Central memory CD8-positive, alpha-beta T cell (primary cell): ENCODE measurements around the gene SERPINI1.
A peak's percentile ranks its signal among the peaks of the same experiment; 100 is the strongest.
"Not testable (repeated sequence)": the region's sequence is repeated elsewhere in the genome, so short reads cannot be mapped to it uniquely, and the experiment has no call there.

ENCODE experiments used
- ATAC-seq: fragments of 150-1000 bp; cut with Tn5 transposase; replicated peaks from 2 replicates; pipeline ENCODE4 v1.10.0; 2022; ENCODE audit warnings: mild to moderate bottlenecking, moderate FRiP score, moderate number of reproducible peaks; ENCODE audit not compliant: poor library complexity, severe bottlenecking; ENCODE audit errors: extremely low read depth
- DNase-seq, 2 donors: peaks; one replicate each; pipeline ENCODE4 v3.0.0; 2021; ENCODE audit warnings: low spot score in 2 of 2
- H3K27ac Mint-ChIP-seq: one replicate; pipeline ENCODE4 v1.8.0; 2022; ENCODE audit warnings: low read depth, mild to moderate bottlenecking, moderate library complexity, mixed read lengths
- H3K27me3 Mint-ChIP-seq: one replicate; pipeline ENCODE4 v1.8.0; 2022; ENCODE audit warnings: mixed read lengths
- H3K36me3 Mint-ChIP-seq: one replicate; pipeline ENCODE4 v1.8.0; 2022; ENCODE audit warnings: mild to moderate bottlenecking, moderate library complexity, mixed read lengths; ENCODE audit not compliant: insufficient read depth
- H3K4me1 Mint-ChIP-seq: one replicate; pipeline ENCODE4 v1.8.0; 2022; ENCODE audit warnings: mixed read lengths
- H3K4me3 Mint-ChIP-seq: one replicate; pipeline ENCODE4 v1.8.0; 2022; ENCODE audit warnings: mild to moderate bottlenecking, moderate library complexity, mixed read lengths
- H3K9me3 Mint-ChIP-seq: one replicate; pipeline ENCODE4 v1.8.0; 2022; ENCODE audit warnings: mixed read lengths

Gene SERPINI1

DNA sequence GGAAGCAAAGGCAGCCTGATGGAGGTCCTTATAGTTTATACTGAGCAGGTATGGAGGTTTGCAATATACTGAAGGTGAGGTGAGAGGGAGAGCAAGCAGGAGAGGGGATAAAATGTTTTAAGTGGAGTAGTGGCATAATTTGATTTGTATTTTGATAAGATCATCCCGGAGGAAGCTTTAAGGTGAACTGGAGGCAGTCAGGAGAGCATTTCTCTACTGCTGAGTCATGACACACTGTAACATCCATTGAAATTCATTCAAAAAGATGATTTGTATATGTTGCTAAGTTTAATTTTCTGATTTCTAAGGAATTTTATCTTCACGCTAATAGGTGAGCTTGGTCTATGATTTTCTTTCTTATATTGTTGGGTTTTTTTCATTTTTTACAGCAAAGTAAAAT is 81.4 kb downstream of the SERPINI1 start:
- Mint-ChIP-seq H3K4me3 (no peak overlapping the region), H3K4me1 (no peaks in the 10 kb centered on the region), H3K27me3 (no peaks in the 10 kb centered on the region), H3K36me3 (peaks cover 1% of the 10 kb centered on the region), H3K27ac (no peak overlapping the region), H3K9me3 (no peaks in the 10 kb centered on the region)
- ATAC-seq (no peak), DNase-seq (no peak)

DNA sequence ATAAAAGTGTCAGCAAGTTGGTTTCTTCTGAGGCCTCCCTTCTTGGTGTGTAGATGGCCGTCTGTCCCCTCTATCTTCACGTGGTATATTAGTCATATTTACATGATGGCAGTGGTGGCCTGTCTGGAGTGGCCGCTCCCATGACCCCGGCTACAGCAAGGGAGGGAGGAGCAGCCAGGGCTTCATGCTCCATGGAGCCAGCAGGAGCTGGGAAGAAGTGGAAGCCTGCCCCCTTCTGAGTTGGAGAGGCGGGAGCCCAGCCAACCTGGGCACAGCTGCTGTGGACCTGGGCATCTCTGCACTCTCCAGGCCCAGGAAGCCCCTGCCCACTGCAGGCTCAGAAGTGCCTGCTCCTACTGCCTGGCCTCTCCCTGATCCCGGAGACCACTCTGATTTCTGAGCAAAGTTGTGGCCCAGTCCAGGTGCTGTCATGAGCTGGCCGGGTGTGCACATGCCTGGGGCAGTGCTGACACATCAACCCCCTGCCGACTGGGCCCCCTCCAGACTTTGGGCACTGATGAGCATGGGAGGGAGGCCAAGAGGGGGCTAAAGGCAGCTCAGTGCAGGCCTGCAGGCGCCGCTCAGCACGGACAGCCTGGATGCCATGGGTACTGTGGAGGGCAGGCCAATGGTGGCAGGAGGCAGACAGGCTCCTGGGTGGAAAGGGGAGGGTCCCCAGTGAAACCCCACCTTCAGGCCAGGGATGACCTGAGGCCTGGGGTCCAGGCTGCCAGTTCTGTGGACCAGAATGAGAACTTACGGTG is 84.8 kb downstream of the SERPINI1 start:
- ATAC-seq: peak; percentile 10
- Mint-ChIP-seq H3K9me3 (no peaks in the 10 kb centered on the region), H3K36me3 (peaks cover 1% of the 10 kb centered on the region), H3K4me1 (no peaks in the 10 kb centered on the region), H3K27ac (no peak overlapping the region), H3K27me3 (no peaks in the 10 kb centered on the region), H3K4me3 (no peak overlapping the region)
- DNase-seq: no peak

GRCh38 chr3:167821248-167821805 is 85.8 kb downstream of the SERPINI1 start:
- H3K4me1 Mint-ChIP-seq: no peaks in the 10 kb centered on the region
- ATAC-seq: no peak

DNA sequence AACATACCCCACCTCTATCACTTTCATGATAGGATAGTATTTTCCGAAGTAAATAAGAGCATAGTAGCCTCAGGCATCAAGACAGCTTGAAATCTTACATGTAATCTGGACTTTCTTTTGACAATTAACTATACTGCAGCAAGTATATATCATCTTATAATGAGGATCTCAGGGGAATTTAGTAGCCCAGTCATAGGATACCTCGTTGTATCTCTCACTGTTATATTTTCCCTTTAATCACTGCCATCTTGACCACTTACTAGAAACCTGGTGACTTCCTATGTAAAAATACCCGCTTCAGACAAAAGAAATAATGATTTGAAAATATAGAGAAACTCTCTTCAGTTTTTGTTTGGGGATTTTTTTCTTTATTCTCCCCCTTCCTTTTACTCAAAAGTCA is 88.2 kb downstream of the SERPINI1 start:
- DNase-seq (no peak), ATAC-seq (no peak)
- no peak overlapping the region for H3K27ac Mint-ChIP-seq
- no peaks in the 10 kb centered on the region for H3K27me3 Mint-ChIP-seq
- H3K9me3 Mint-ChIP-seq: no peaks in the 10 kb centered on the region
- H3K4me3 Mint-ChIP-seq: no peak overlapping the region
- H3K4me1 Mint-ChIP-seq: no peaks in the 10 kb centered on the region
- H3K36me3 Mint-ChIP-seq: no peaks in the 10 kb centered on the region

More at GRCh38 chr3:167821248-167821805, 85.8 kb downstream of the SERPINI1 start:
- Mint-ChIP-seq H3K36me3 (peaks cover 1% of the 10 kb centered on the region), H3K27me3 (no peaks in the 10 kb centered on the region), H3K4me3 (no peak overlapping the region), H3K27ac (no peak overlapping the region), H3K9me3 (no peaks in the 10 kb centered on the region)
- no peak for DNase-seq

GRCh38 chr3:167827588-167827987 is 92.1 kb downstream of the SERPINI1 start:
- H3K36me3 Mint-ChIP-seq, H3K4me3 Mint-ChIP-seq, H3K27me3 Mint-ChIP-seq, H3K4me1 Mint-ChIP-seq, ATAC-seq, DNase-seq, H3K9me3 Mint-ChIP-seq, H3K27ac Mint-ChIP-seq: not testable (repeated sequence)

DNA sequence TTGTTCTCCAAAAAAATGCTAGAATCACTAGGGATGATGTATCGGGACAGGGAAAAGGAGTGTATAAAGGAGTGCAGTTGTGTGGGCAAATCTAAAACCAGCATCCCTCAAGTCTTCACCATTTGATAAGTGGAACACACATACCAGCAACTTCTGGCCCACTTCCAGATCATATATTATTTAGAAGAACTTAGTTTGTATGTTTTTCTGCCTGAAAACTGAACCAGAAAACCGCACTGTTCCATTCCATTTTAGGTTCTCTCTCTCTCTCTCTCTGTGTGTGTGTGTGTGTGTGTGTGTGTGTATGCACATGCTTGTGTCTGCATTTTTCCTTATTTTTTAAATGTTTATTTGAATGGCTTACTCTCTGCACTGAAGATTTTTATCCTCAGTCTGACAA is 93.5 kb downstream of the SERPINI1 start:
- DNase-seq (no peak), ATAC-seq (no peak)
- H3K4me3 Mint-ChIP-seq: no peak overlapping the region
- H3K4me1 Mint-ChIP-seq: no peaks in the 10 kb centered on the region
- H3K27me3 Mint-ChIP-seq: no peaks in the 10 kb centered on the region
- H3K36me3 Mint-ChIP-seq: no peaks in the 10 kb centered on the region
- no peaks in the 10 kb centered on the region for H3K9me3 Mint-ChIP-seq
- no peak overlapping the region for H3K27ac Mint-ChIP-seq

GRCh38 chr3:167830007-167830406 is 94.5 kb downstream of the SERPINI1 start:
- DNase-seq: no peak
- H3K9me3 Mint-ChIP-seq: no peaks in the 10 kb centered on the region
- no peak for ATAC-seq
- H3K36me3 Mint-ChIP-seq: no peaks in the 10 kb centered on the region
- no peak overlapping the region for H3K27ac Mint-ChIP-seq
- no peaks in the 10 kb centered on the region for H3K4me1 Mint-ChIP-seq
- no peak overlapping the region for H3K4me3 Mint-ChIP-seq
- no peaks in the 10 kb centered on the region for H3K27me3 Mint-ChIP-seq

GRCh38 chr3:167835359-167835758 is 99.8 kb downstream of the SERPINI1 start:
- DNase-seq (no peak), ATAC-seq (no peak)

GRCh38 chr3:167835953-167836352 is 100.4 kb downstream of the SERPINI1 start:
- ATAC-seq (no peak), DNase-seq (no peak)
- no peaks in the 10 kb centered on the region for H3K27me3 Mint-ChIP-seq
- no peak overlapping the region for H3K4me3 Mint-ChIP-seq
- H3K36me3 Mint-ChIP-seq: no peaks in the 10 kb centered on the region
- no peak overlapping the region for H3K27ac Mint-ChIP-seq
- no peaks in the 10 kb centered on the region for H3K4me1 Mint-ChIP-seq
- no peaks in the 10 kb centered on the region for H3K9me3 Mint-ChIP-seq

More at GRCh38 chr3:167835359-167835758, 99.8 kb downstream of the SERPINI1 start:
- Mint-ChIP-seq H3K4me3 (no peak overlapping the region), H3K36me3 (no peaks in the 10 kb centered on the region), H3K27me3 (no peaks in the 10 kb centered on the region), H3K4me1 (no peaks in the 10 kb centered on the region), H3K9me3 (no peaks in the 10 kb centered on the region), H3K27ac (no peak overlapping the region)

DNA sequence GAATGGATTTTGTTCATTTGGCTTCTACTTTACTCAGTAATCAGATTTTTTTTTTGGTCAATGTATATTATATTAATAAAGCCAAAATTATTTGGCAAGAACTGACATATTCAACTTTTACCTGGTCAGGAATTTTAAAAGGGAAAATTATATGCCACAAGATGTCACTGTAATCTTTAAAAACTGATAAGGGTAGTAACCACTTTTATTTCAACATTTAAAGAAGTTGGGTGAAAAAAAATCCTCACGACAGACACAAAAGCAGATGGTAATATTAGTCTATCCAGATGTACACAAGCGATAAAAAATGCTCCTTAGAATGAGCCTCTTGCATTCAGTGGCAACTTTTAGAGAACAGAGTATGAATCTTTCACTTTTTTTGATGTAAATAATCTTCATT is 101.9 kb downstream of the SERPINI1 start:
- no peak for DNase-seq

GRCh38 chr3:167839460-167840134 is 104.1 kb downstream of the SERPINI1 start:
- Mint-ChIP-seq H3K4me3 (no peak overlapping the region), H3K9me3 (no peaks in the 10 kb centered on the region), H3K27ac (no peak overlapping the region), H3K4me1 (no peaks in the 10 kb centered on the region), H3K36me3 (no peaks in the 10 kb centered on the region), H3K27me3 (no peaks in the 10 kb centered on the region)
- no peak for ATAC-seq
- no peak for DNase-seq

More for the DNA sequence above, 101.9 kb downstream of the SERPINI1 start:
- H3K27ac Mint-ChIP-seq: no peak overlapping the region
- H3K4me3 Mint-ChIP-seq: no peak overlapping the region
- ATAC-seq: no peak
- H3K4me1 Mint-ChIP-seq: no peaks in the 10 kb centered on the region
- no peaks in the 10 kb centered on the region for H3K9me3 Mint-ChIP-seq
- no peaks in the 10 kb centered on the region for H3K27me3 Mint-ChIP-seq
- H3K36me3 Mint-ChIP-seq: no peaks in the 10 kb centered on the region

DNA sequence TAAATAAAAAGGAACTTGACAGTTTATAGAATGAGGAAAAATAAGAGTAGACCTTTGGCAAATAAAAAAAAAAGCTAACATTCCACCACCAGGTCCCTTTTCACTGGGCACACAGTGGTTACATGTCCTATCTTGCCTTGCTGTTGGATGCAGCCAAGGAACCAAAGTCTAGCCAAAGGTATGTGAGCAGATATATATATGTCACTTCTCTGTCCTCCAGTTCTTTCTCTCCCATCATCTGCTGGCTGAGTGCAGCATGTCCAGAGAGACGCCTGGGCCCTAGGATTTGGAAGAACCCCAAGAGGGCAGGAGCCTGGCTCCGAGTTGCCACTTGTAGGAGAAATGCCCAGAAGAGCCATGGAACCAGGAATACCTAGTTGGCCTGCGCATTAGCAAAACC is 104.7 kb downstream of the SERPINI1 start:
- no peaks in the 10 kb centered on the region for H3K9me3 Mint-ChIP-seq
- H3K4me3 Mint-ChIP-seq: no peak overlapping the region
- H3K36me3 Mint-ChIP-seq: no peaks in the 10 kb centered on the region
- no peaks in the 10 kb centered on the region for H3K4me1 Mint-ChIP-seq
- DNase-seq (no peak), ATAC-seq (no peak)
- no peaks in the 10 kb centered on the region for H3K27me3 Mint-ChIP-seq
- no peak overlapping the region for H3K27ac Mint-ChIP-seq

DNA sequence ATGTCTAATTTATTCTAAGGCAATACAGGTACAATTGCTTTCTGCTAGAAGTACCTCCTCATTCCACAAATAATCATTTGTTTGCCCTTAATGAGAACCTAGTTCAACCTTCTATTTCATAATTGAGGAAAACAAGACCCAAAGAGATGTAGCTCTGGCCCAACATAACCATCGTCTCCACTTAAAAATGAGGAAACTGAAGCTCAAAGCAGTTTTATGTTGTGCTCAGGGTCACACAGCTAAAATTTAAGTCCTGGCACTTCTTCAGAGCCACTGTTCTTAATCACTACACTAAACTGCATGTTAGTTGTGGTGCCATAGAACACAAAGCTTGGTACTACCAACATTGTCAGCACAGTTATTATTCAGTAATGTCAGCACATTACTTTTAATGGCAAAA is 108.0 kb downstream of the SERPINI1 start:
- Mint-ChIP-seq H3K9me3 (no peaks in the 10 kb centered on the region), H3K4me3 (no peak overlapping the region), H3K27ac (no peak overlapping the region), H3K27me3 (no peaks in the 10 kb centered on the region), H3K36me3 (no peaks in the 10 kb centered on the region), H3K4me1 (no peaks in the 10 kb centered on the region)
- no peak for ATAC-seq
- DNase-seq: no peak
